ENCODE results near the gene THRB. TPM values are rescaled to one million over a fixed set of nuclear protein-coding genes. Genes with fewer than 3 reads are reported as not detected.

Gene THRB
- total and polyA plus RNA-seq, 8 donors: 10.1 to 18.6 (median 15.1) TPM

GRCh38 chr3:24348348-24348747 is 146.3 kb downstream of the THRB start:
- H3K4me3 ChIP-seq: no peak overlapping the region
- H3K27me3 ChIP-seq: no peaks in the 10 kb centered on the region
- H3K27ac ChIP-seq: no peak overlapping the region
- no peaks in the 10 kb centered on the region for H3K4me1 ChIP-seq
- H3K36me3 ChIP-seq: no peaks in the 10 kb centered on the region
- no peaks in the 10 kb centered on the region for H3K9me3 ChIP-seq
- ATAC-seq (no peak), DNase-seq (no peak)
- intact Hi-C loops (cut with DNase I): no loop called here
- no peak for TF ChIP-seq CTCF (IDR thresholded peaks at IDR 0.05)

- H3K9me3 ChIP-seq: no peaks in the 10 kb centered on the region
- peak in 1 of 4 donors; percentile 73 for DNase-seq
- TF ChIP-seq CTCF (IDR thresholded peaks at IDR 0.05): no peak
- no peaks in the 10 kb centered on the region for H3K27me3 ChIP-seq
- no peak overlapping the region for H3K4me3 ChIP-seq
- no peaks in the 10 kb centered on the region for H3K4me1 ChIP-seq
- ATAC-seq: peak; percentile 47
- no peaks in the 10 kb centered on the region for H3K36me3 ChIP-seq
- no peak overlapping the region for H3K27ac ChIP-seq
- intact Hi-C loops (cut with DNase I): no loop called here
Observed at GRCh38 chr3:24344784-24345439, 149.7 kb downstream of the THRB start.

- intact Hi-C loops (cut with DNase I): no loop called here
- no peak overlapping the region for H3K27ac ChIP-seq
- no peak for TF ChIP-seq CTCF (IDR thresholded peaks at IDR 0.05)
- no peak overlapping the region for H3K4me3 ChIP-seq
- H3K36me3 ChIP-seq: no peaks in the 10 kb centered on the region
- no peaks in the 10 kb centered on the region for H3K27me3 ChIP-seq
- no peaks in the 10 kb centered on the region for H3K9me3 ChIP-seq
- ATAC-seq: no peak
- no peak for DNase-seq
- H3K4me1 ChIP-seq: no peaks in the 10 kb centered on the region
Observed at GRCh38 chr3:24343084-24343783, 151.4 kb downstream of the THRB start.

GRCh38 chr3:24342275-24342674 is 152.4 kb downstream of the THRB start:
- no peaks in the 10 kb centered on the region for H3K4me1 ChIP-seq
- H3K27me3 ChIP-seq: no peaks in the 10 kb centered on the region
- TF ChIP-seq CTCF (IDR thresholded peaks at IDR 0.05): no peak
- no peaks in the 10 kb centered on the region for H3K36me3 ChIP-seq
- DNase-seq: no peak
- intact Hi-C loops (cut with DNase I): no loop called here
- ATAC-seq: no peak
- no peaks in the 10 kb centered on the region for H3K9me3 ChIP-seq
- H3K4me3 ChIP-seq: no peak overlapping the region
- H3K27ac ChIP-seq: no peak overlapping the region

GRCh38 chr3:24341668-24342067 is 153.0 kb downstream of the THRB start:
- no peaks in the 10 kb centered on the region for H3K27me3 ChIP-seq
- H3K4me3 ChIP-seq: no peak overlapping the region
- no peaks in the 10 kb centered on the region for H3K36me3 ChIP-seq
- intact Hi-C loops (cut with DNase I): no loop called here
- ATAC-seq (no peak), DNase-seq (no peak)
- H3K9me3 ChIP-seq: no peaks in the 10 kb centered on the region
- no peaks in the 10 kb centered on the region for H3K4me1 ChIP-seq
- no peak for TF ChIP-seq CTCF (IDR thresholded peaks at IDR 0.05)
- H3K27ac ChIP-seq: no peak overlapping the region

Measured in left lung (tissue), 10 donors.